GM19467 (cell line): Measurements from ENCODE around the gene ONECUT1.

Experiments
- ATAC-seq: cut with Tn5 transposase; IDR thresholded peaks from one replicate; pipeline ENCODE4 v1.9.1; 2021; ENCODE audit warnings: mild to moderate bottlenecking, moderate library complexity; ENCODE audit not compliant: unreplicated experiment

Gene ONECUT1

GRCh38 chr15:52783929-52784798 lies 6.0 kb downstream of the ONECUT1 start:
- no peak for ATAC-seq

- no peak for ATAC-seq
Measured at GRCh38 chr15:52783191-52783829, 6.8 kb downstream of the ONECUT1 start.

GRCh38 chr15:52782514-52782913 lies 7.6 kb downstream of the ONECUT1 start:
- no peak for ATAC-seq

GRCh38 chr15:52780172-52780980 lies 9.8 kb downstream of the ONECUT1 start:
- peak; percentile 55 for ATAC-seq

- ATAC-seq: no peak
Measured at GRCh38 chr15:52778457-52778856, 11.7 kb downstream of the ONECUT1 start.

- ATAC-seq: no peak
Measured at GRCh38 chr15:52772766-52773165, 17.4 kb downstream of the ONECUT1 start.

- no peak for ATAC-seq
Measured at GRCh38 chr15:52765785-52766184, 24.4 kb downstream of the ONECUT1 start.

GRCh38 chr15:52764731-52765130 lies 25.4 kb downstream of the ONECUT1 start:
- no peak for ATAC-seq

- ATAC-seq: no peak
Measured at GRCh38 chr15:52762621-52763020, 27.5 kb downstream of the ONECUT1 start.

GRCh38 chr15:52760562-52760961 lies 29.6 kb downstream of the ONECUT1 start:
- ATAC-seq: no peak

GRCh38 chr15:52759969-52760368 lies 30.2 kb downstream of the ONECUT1 start:
- no peak for ATAC-seq

- ATAC-seq: no peak
Measured at GRCh38 chr15:52757496-52757895, 32.6 kb downstream of the ONECUT1 start.

- ATAC-seq: no peak
Measured at GRCh38 chr15:52751522-52751921, 38.6 kb downstream of the ONECUT1 start.

GRCh38 chr15:52749258-52749657 lies 40.9 kb downstream of the ONECUT1 start:
- ATAC-seq: no peak

GRCh38 chr15:52746162-52746757 lies 43.9 kb downstream of the ONECUT1 start:
- ATAC-seq: no peak

GRCh38 chr15:52745326-52746161 lies 44.6 kb downstream of the ONECUT1 start:
- no peak for ATAC-seq

GRCh38 chr15:52738311-52738710 lies 51.8 kb downstream of the ONECUT1 start:
- ATAC-seq: no peak

GRCh38 chr15:52737720-52738119 lies 52.4 kb downstream of the ONECUT1 start:
- ATAC-seq: no peak

GRCh38 chr15:52735231-52736089 lies 54.7 kb downstream of the ONECUT1 start:
- peak; percentile 63 for ATAC-seq
